OCI-LY7 (cell line): ENCODE results near the gene MACC1. TPM values are rescaled to one million over a fixed set of nuclear protein-coding genes. Genes with fewer than 3 reads are reported as not detected.

Source experiments
- BruUV-seq: library from RNA; stranded (reverse); fragments of 400-500 nt; replicated peaks from 2 replicates; lab custom pipeline; 2021; lab: Mats Ljungman, UMichigan
- CTCF ChIA-PET: fragments of 300-600 bp; sonication (Branson Sonifier 250); formaldehyde crosslinking; loops from one replicate; lab custom pipeline; 2022; ENCODE audit warnings: antibody characterized with exemption; ENCODE audit not compliant: unreplicated experiment; lab: Charles Lee
- POLR2A ChIA-PET: fragments of 300-600 bp; sonication (Branson Sonifier 250); formaldehyde crosslinking; loops from one replicate; lab custom pipeline; 2022; ENCODE audit warnings: antibody characterized with exemption; lab: Charles Lee
- DNase-seq: peaks from one replicate; pipeline ENCODE4 v3.0.0-alpha.2; 2015; ENCODE audit warnings: low spot score
- H2AFZ ChIP-seq: fragments of 200-600 bp; sonication (generic), shearing (Covaris generic); 2 replicates; pipeline ENCODE4 v1.6.1; 2014; ENCODE audit warnings: mild to moderate bottlenecking, antibody characterized with exemption, low read length, moderate library complexity
- H3K27ac ChIP-seq: fragments of 200-600 bp; sonication (generic); 2 replicates; pipeline ENCODE4 v1.5.1; 2014; ENCODE audit warnings: mixed run types, low read depth, mild to moderate bottlenecking, moderate library complexity, low read length, inconsistent platforms; ENCODE audit not compliant: poor library complexity, severe bottlenecking
- H3K36me3 ChIP-seq: fragments of 200-600 bp; sonication (generic); 2 replicates; pipeline ENCODE4 v1.6.1; 2014; ENCODE audit warnings: mild to moderate bottlenecking, antibody characterized with exemption, low read length, moderate library complexity, mixed read lengths; ENCODE audit not compliant: insufficient read depth
- H3K4me1 ChIP-seq: fragments of 200-600 bp; sonication (generic); 2 replicates; pipeline ENCODE4 v1.5.1; 2014; ENCODE audit warnings: mild to moderate bottlenecking, low read length; ENCODE audit not compliant: insufficient read depth, poor library complexity, severe bottlenecking
- H3K4me2 ChIP-seq: fragments of 200-600 bp; sonication (generic); 2 replicates; pipeline ENCODE4 v1.6.1; 2014; ENCODE audit warnings: mild to moderate bottlenecking, low read length
- H3K4me3 ChIP-seq: fragments of 200-600 bp; sonication (generic); 2 replicates; pipeline ENCODE4 v1.5.1; 2014; ENCODE audit warnings: mild to moderate bottlenecking, low read depth, low read length; ENCODE audit not compliant: poor library complexity, severe bottlenecking
- H3K79me2 ChIP-seq: fragments of 200-600 bp; sonication (generic); 2 replicates; pipeline ENCODE4 v1.6.1; 2016; ENCODE audit warnings: low read depth, mild to moderate bottlenecking, low read length, moderate library complexity, mixed read lengths; ENCODE audit not compliant: insufficient read depth
- H3K9me2 ChIP-seq: fragments of 200-600 bp; sonication (generic); 2 replicates; pipeline ENCODE4 v1.6.1; 2016; ENCODE audit warnings: mild to moderate bottlenecking, low read length, mixed read lengths; ENCODE audit not compliant: insufficient read depth
- H3K9me3 ChIP-seq: fragments of 200-600 bp; sonication (generic); 2 replicates; pipeline ENCODE4 v1.6.1; 2014; ENCODE audit warnings: mild to moderate bottlenecking, mixed run types, low read length, mixed read lengths
- H4K20me1 ChIP-seq: fragments of 200-600 bp; sonication (generic); 2 replicates; pipeline ENCODE4 v1.6.1; 2014; ENCODE audit warnings: mild to moderate bottlenecking, antibody characterized with exemption, low read length, moderate library complexity, mixed read lengths; ENCODE audit not compliant: insufficient read depth
- EZH2phosphoT487 ChIP-seq: fragments of 200-600 bp; sonication (generic); IDR thresholded peaks from 2 replicates; pipeline ENCODE4 v1.6.1; 2018; ENCODE audit warnings: low read depth, borderline replicate concordance, mild to moderate bottlenecking, mixed run types, antibody characterized with exemption, low read length, moderate library complexity, mixed read lengths
- intact Hi-C: fragments of 100-400 bp; cut with micrococcal nuclease; formaldehyde crosslinking; loops from one replicate; pipeline ENCODE4 v1.10.0; 2022; ENCODE audit not compliant: unreplicated experiment
- total RNA-seq, 2 experiments: library from RNA; depleted of rRNA in 1 of 2; stranded (reverse); fragments of >200 nt in 1 of 2; shearing (Covaris generic) in 1 of 2; gene quantifications; 2 replicates each; pipeline ENCODE4 v1.2.3, GENCODE V29; 2014 to 2022
- TF ChIP-seq, protein P1 (sequence below): fragments of 200-600 bp; sonication (generic); conservative IDR thresholded peaks from 2 replicates; pipeline ENCODE4 v1.5.1; 2014; ENCODE audit warnings: mild to moderate bottlenecking, antibody characterized with exemption, low read length, moderate library complexity, mixed read lengths

Gene MACC1
- total RNA-seq, 2 experiments from 2014 or later: 5.0 to 11.1 TPM

DNA sequence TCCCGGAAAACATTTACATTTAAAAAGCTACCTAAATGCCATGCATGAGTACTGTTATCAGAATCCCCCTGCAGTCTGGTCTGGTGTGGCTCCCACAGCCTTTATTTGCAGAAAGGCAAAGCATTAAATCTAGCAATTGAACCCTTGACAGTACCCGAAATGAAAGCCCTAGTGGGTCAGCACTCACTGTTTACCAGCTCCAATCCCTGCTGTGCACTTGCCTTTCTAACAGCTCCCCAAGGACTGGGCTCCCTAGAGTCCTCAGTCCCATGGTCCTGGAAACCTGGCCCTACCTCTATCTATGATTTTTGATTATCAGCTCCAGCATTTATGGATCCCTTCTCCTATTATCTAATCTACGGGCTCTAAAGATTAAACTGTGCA, 1.9 kb upstream of the MACC1 start:
- Histone ChIP-seq H2AFZ (peak overlapping the region; percentile 86; the same call in 1 of the 2 replicates), H3K9me3 (no peaks in the 10 kb centered on the region), H3K4me1 (peaks cover 41% of the 10 kb centered on the region), H3K36me3 (no peaks in the 10 kb centered on the region), H4K20me1 (no peaks in the 10 kb centered on the region), H3K9me2 (no peaks in the 10 kb centered on the region), H3K79me2 (peaks cover 18% of the 10 kb centered on the region; the same call in 1 of the 2 replicates), H3K4me2 (peak overlapping the region; percentile 80), H3K4me3 (peak overlapping the region; percentile 22), H3K27ac (peak overlapping the region; percentile 71)
- CTCF ChIA-PET: interaction anchor here (0.5 to 1.6 kb wide), 3 partner anchors 17 to 348 kb away, joined by 3 to 5 read pairs (median 4); no protein-coding TSS in a partner anchor
- intact Hi-C loops: loop anchor here (10.0 kb wide), 1 partner anchor 1726 kb away; the partner anchor contains the start of gene CDCA7L
- DNase-seq: no peak
- TF ChIP-seq, protein P1, sequence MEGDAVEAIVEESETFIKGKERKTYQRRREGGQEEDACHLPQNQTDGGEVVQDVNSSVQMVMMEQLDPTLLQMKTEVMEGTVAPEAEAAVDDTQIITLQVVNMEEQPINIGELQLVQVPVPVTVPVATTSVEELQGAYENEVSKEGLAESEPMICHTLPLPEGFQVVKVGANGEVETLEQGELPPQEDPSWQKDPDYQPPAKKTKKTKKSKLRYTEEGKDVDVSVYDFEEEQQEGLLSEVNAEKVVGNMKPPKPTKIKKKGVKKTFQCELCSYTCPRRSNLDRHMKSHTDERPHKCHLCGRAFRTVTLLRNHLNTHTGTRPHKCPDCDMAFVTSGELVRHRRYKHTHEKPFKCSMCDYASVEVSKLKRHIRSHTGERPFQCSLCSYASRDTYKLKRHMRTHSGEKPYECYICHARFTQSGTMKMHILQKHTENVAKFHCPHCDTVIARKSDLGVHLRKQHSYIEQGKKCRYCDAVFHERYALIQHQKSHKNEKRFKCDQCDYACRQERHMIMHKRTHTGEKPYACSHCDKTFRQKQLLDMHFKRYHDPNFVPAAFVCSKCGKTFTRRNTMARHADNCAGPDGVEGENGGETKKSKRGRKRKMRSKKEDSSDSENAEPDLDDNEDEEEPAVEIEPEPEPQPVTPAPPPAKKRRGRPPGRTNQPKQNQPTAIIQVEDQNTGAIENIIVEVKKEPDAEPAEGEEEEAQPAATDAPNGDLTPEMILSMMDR: no peak
- no peak for TF ChIP-seq EZH2phosphoT487
- POLR2A ChIA-PET: interaction anchor here (0.6 to 4.1 kb wide), 14 partner anchors 12 to 1639 kb away, joined by 3 to 25 read pairs (median 6); no protein-coding TSS in a partner anchor
- no TSS peak for BruUV-seq

DNA sequence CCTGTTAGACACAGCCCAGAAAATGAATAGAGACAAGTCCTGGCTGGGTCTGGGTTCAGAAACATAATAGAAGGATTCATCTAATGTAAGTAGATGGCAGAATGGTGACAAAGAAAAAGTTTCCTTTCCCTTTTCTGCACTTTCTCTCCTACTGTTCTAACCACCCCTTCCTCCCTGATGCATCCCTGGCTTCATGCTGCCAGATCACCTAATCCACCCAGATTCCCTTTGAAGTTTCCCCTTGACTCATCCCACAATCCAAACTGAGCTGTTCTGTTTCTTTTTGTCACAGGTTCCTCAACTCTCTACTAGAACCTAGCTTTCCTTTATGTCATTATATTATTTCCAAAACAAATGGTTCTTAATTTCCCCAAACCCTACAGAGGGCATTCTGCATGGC, 1.1 kb upstream of the MACC1 start:
- DNase-seq: no peak
- Histone ChIP-seq H3K4me2 (peak overlapping the region; percentile 80), H3K9me3 (no peaks in the 10 kb centered on the region), H3K36me3 (0 out of 2 replicates have a peak, but pooled peaks cover 3% of the 10 kb centered on the region), H3K9me2 (no peaks in the 10 kb centered on the region), H3K4me1 (peaks cover 41% of the 10 kb centered on the region), H4K20me1 (no peaks in the 10 kb centered on the region), H3K4me3 (peak overlapping the region; percentile 67), H3K27ac (peak overlapping the region; percentile 31), H2AFZ (peak overlapping the region; percentile 86; the same call in 1 of the 2 replicates), H3K79me2 (peaks cover 18% of the 10 kb centered on the region; the same call in 1 of the 2 replicates)
- ChIA-PET POLR2A (interaction anchor here (0.6 to 4.1 kb wide), 9 partner anchors 12 to 504 kb away, joined by 3 to 25 read pairs (median 6); no protein-coding TSS in a partner anchor), CTCF (interaction anchor here (0.5 to 0.8 kb wide), 2 partner anchors 16 to 348 kb away, joined by 3 to 4 read pairs; no protein-coding TSS in a partner anchor)
- TF ChIP-seq EZH2phosphoT487: no peak
- TF ChIP-seq, protein P1: no peak
- intact Hi-C loops: loop anchor here (10.0 kb wide), 1 partner anchor 1727 kb away; the partner anchor contains the start of gene CDCA7L
- no TSS peak for BruUV-seq
